OCI-LY7 (cell line): Measurements from ENCODE around the gene MATR3. TPM values are rescaled to one million over a fixed set of nuclear protein-coding genes. Genes with fewer than 3 reads are reported as not detected.

Source experiments
- BruUV-seq: library from RNA; stranded (reverse); fragments of 400-500 nt; replicated peaks from 2 replicates; lab custom pipeline; 2021; lab: Mats Ljungman, UMichigan
- CTCF ChIA-PET: fragments of 300-600 bp; sonication (Branson Sonifier 250); formaldehyde crosslinking; loops from one replicate; lab custom pipeline; 2022; ENCODE audit warnings: antibody characterized with exemption; ENCODE audit not compliant: unreplicated experiment; lab: Charles Lee
- POLR2A ChIA-PET: fragments of 300-600 bp; sonication (Branson Sonifier 250); formaldehyde crosslinking; loops from one replicate; lab custom pipeline; 2022; ENCODE audit warnings: antibody characterized with exemption; lab: Charles Lee
- DNase-seq: peaks from one replicate; pipeline ENCODE4 v3.0.0-alpha.2; 2015; ENCODE audit warnings: low spot score
- H2AFZ ChIP-seq: fragments of 200-600 bp; sonication (generic), shearing (Covaris generic); 2 replicates; pipeline ENCODE4 v1.6.1; 2014; ENCODE audit warnings: mild to moderate bottlenecking, antibody characterized with exemption, low read length, moderate library complexity
- H3K27ac ChIP-seq: fragments of 200-600 bp; sonication (generic); 2 replicates; pipeline ENCODE4 v1.5.1; 2014; ENCODE audit warnings: mixed run types, low read depth, mild to moderate bottlenecking, moderate library complexity, low read length, inconsistent platforms; ENCODE audit not compliant: poor library complexity, severe bottlenecking
- H3K36me3 ChIP-seq: fragments of 200-600 bp; sonication (generic); 2 replicates; pipeline ENCODE4 v1.6.1; 2014; ENCODE audit warnings: mild to moderate bottlenecking, antibody characterized with exemption, low read length, moderate library complexity, mixed read lengths; ENCODE audit not compliant: insufficient read depth
- H3K4me1 ChIP-seq: fragments of 200-600 bp; sonication (generic); 2 replicates; pipeline ENCODE4 v1.5.1; 2014; ENCODE audit warnings: mild to moderate bottlenecking, low read length; ENCODE audit not compliant: insufficient read depth, poor library complexity, severe bottlenecking
- H3K4me2 ChIP-seq: fragments of 200-600 bp; sonication (generic); 2 replicates; pipeline ENCODE4 v1.6.1; 2014; ENCODE audit warnings: mild to moderate bottlenecking, low read length
- H3K4me3 ChIP-seq: fragments of 200-600 bp; sonication (generic); 2 replicates; pipeline ENCODE4 v1.5.1; 2014; ENCODE audit warnings: mild to moderate bottlenecking, low read depth, low read length; ENCODE audit not compliant: poor library complexity, severe bottlenecking
- H3K79me2 ChIP-seq: fragments of 200-600 bp; sonication (generic); 2 replicates; pipeline ENCODE4 v1.6.1; 2016; ENCODE audit warnings: low read depth, mild to moderate bottlenecking, low read length, moderate library complexity, mixed read lengths; ENCODE audit not compliant: insufficient read depth
- H3K9me2 ChIP-seq: fragments of 200-600 bp; sonication (generic); 2 replicates; pipeline ENCODE4 v1.6.1; 2016; ENCODE audit warnings: mild to moderate bottlenecking, low read length, mixed read lengths; ENCODE audit not compliant: insufficient read depth
- H3K9me3 ChIP-seq: fragments of 200-600 bp; sonication (generic); 2 replicates; pipeline ENCODE4 v1.6.1; 2014; ENCODE audit warnings: mild to moderate bottlenecking, mixed run types, low read length, mixed read lengths
- H4K20me1 ChIP-seq: fragments of 200-600 bp; sonication (generic); 2 replicates; pipeline ENCODE4 v1.6.1; 2014; ENCODE audit warnings: mild to moderate bottlenecking, antibody characterized with exemption, low read length, moderate library complexity, mixed read lengths; ENCODE audit not compliant: insufficient read depth
- EZH2phosphoT487 ChIP-seq: fragments of 200-600 bp; sonication (generic); IDR thresholded peaks from 2 replicates; pipeline ENCODE4 v1.6.1; 2018; ENCODE audit warnings: low read depth, borderline replicate concordance, mild to moderate bottlenecking, mixed run types, antibody characterized with exemption, low read length, moderate library complexity, mixed read lengths
- intact Hi-C: fragments of 100-400 bp; cut with micrococcal nuclease; formaldehyde crosslinking; loops from one replicate; pipeline ENCODE4 v1.10.0; 2022; ENCODE audit not compliant: unreplicated experiment
- total RNA-seq, 2 experiments: library from RNA; depleted of rRNA in 1 of 2; stranded (reverse); fragments of >200 nt in 1 of 2; shearing (Covaris generic) in 1 of 2; gene quantifications; 2 replicates each; pipeline ENCODE4 v1.2.3, GENCODE V29; 2014 to 2022
- TF ChIP-seq, protein P1 (sequence below): fragments of 200-600 bp; sonication (generic); conservative IDR thresholded peaks from 2 replicates; pipeline ENCODE4 v1.5.1; 2014; ENCODE audit warnings: mild to moderate bottlenecking, antibody characterized with exemption, low read length, moderate library complexity, mixed read lengths

Gene MATR3
- total RNA-seq, 2 experiments from 2014 or later = 205 to 270 TPM

- intact Hi-C loops = loop anchor here (5.0 kb wide), 1 partner anchor 115 kb away; no protein-coding TSS in a partner anchor
- Histone ChIP-seq H3K36me3 (peaks cover 81% of the 10 kb centered on the region), H4K20me1 (peaks cover 30% of the 10 kb centered on the region), H3K79me2 (peaks cover 75% of the 10 kb centered on the region), H3K4me3 (peak overlapping the region; percentile 91), H3K4me2 (peak overlapping the region; percentile 81), H3K9me2 (no peaks in the 10 kb centered on the region), H3K27ac (peak overlapping the region; percentile 74), H2AFZ (no peak overlapping the region), H3K4me1 (peaks cover 77% of the 10 kb centered on the region), H3K9me3 (no peaks in the 10 kb centered on the region)
- BruUV-seq = no TSS peak
- no peak for TF ChIP-seq EZH2phosphoT487
- TF ChIP-seq, protein P1, sequence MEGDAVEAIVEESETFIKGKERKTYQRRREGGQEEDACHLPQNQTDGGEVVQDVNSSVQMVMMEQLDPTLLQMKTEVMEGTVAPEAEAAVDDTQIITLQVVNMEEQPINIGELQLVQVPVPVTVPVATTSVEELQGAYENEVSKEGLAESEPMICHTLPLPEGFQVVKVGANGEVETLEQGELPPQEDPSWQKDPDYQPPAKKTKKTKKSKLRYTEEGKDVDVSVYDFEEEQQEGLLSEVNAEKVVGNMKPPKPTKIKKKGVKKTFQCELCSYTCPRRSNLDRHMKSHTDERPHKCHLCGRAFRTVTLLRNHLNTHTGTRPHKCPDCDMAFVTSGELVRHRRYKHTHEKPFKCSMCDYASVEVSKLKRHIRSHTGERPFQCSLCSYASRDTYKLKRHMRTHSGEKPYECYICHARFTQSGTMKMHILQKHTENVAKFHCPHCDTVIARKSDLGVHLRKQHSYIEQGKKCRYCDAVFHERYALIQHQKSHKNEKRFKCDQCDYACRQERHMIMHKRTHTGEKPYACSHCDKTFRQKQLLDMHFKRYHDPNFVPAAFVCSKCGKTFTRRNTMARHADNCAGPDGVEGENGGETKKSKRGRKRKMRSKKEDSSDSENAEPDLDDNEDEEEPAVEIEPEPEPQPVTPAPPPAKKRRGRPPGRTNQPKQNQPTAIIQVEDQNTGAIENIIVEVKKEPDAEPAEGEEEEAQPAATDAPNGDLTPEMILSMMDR = no peak
- ChIA-PET CTCF (no interaction called here), POLR2A (interaction anchor here (0.6 to 2.4 kb wide), 7 partner anchors 9 to 1258 kb away, joined by 3 to 14 read pairs (median 4); partner anchors contain the start of gene PAIP2)
- no peak for DNase-seq
Observed at GRCh38 chr5:139277171-139277570, 16.4 kb upstream of the MATR3 start.

DNA sequence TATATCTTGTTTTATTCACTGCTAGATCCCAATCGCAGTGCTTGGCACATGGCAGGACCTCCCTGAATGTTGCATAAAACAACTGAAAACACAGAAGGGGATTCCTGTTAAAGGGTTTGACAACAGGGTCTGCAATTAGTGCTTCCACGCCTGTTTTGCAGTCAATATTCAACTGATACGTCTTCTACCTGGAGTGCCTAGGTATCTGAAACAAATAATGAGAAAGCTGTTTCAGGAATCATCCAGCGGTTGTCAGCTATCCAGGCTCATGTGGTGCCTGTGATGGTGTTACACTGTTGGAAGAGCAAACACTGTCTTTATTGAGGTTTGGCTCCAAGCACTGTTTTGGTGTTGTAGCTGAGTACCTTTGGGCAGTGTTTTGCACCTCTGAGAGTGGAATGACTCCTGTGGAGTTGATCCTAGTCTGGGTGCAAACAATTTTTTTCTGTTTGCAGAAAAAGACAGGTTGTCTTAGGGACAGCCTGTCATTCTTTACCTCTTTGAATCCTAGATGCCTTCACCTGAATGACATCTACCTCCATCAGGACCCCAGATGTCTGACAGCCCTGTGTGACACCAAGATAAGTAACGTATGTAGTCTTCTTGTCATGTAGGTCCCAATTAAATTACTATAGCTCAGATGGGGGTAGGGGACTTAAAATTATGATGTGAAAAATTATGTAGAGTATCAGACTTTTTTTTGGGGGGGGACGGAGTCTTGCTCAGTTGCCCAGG, 14.8 kb upstream of the MATR3 start:
- H3K4me1 ChIP-seq = peaks cover 64% of the 10 kb centered on the region
- H3K27ac ChIP-seq = peak overlapping the region; percentile 74
- intact Hi-C loops = loop anchor here (5.0 kb wide), 1 partner anchor 114 kb away; no protein-coding TSS in a partner anchor
- TF ChIP-seq, protein P1 = no peak
- no peak for TF ChIP-seq EZH2phosphoT487
- peaks cover 96% of the 10 kb centered on the region for H3K36me3 ChIP-seq
- H3K9me2 ChIP-seq = no peaks in the 10 kb centered on the region
- H3K4me3 ChIP-seq = peak overlapping the region; percentile 91
- peak overlapping the region; percentile 81 for H3K4me2 ChIP-seq
- no TSS peak for BruUV-seq
- DNase-seq = no peak
- ChIA-PET POLR2A (no interaction called here), CTCF (no interaction called here)
- H3K9me3 ChIP-seq = no peaks in the 10 kb centered on the region
- peaks cover 80% of the 10 kb centered on the region for H3K79me2 ChIP-seq
- H4K20me1 ChIP-seq = peaks cover 38% of the 10 kb centered on the region
- no peak overlapping the region for H2AFZ ChIP-seq

DNA sequence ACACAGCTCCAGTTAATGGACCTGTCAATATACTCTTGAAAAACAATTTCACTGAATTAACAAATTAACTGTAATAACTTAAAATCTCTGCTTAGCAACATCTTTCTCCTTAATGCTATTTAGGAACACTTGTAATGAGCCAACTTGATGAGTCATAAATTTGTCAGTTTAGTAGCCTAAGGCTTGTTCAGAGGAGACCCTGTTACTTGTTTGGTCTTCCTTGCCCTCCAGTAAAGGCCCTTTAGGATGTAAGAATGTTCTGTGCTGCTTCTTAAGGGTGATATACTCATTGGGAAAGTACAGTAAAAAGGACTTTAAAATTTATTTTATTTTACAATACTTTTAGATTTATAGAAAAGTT, 11.4 kb upstream of the MATR3 start:
- H3K4me2 ChIP-seq = 0 out of 2 replicates have a peak overlapping the region, but pooled peaks have one; percentile 6
- intact Hi-C loops = no loop called here
- peaks cover 26% of the 10 kb centered on the region for H4K20me1 ChIP-seq
- ChIA-PET CTCF (no interaction called here), POLR2A (interaction anchor here (1.2 kb wide), 1 partner anchor 12 kb away, joined by 3 read pairs; no protein-coding TSS in a partner anchor)
- H2AFZ ChIP-seq = no peak overlapping the region
- no peak for TF ChIP-seq EZH2phosphoT487
- TF ChIP-seq, protein P1 = no peak
- no peak for DNase-seq
- BruUV-seq = TSS peak; percentile 6
- H3K9me2 ChIP-seq = no peaks in the 10 kb centered on the region
- peak overlapping the region; percentile 34 for H3K27ac ChIP-seq
- H3K4me1 ChIP-seq = peaks cover 50% of the 10 kb centered on the region
- H3K4me3 ChIP-seq = no peak overlapping the region
- H3K79me2 ChIP-seq = peaks cover 47% of the 10 kb centered on the region; the same call in 1 of the 2 replicates
- no peaks in the 10 kb centered on the region for H3K9me3 ChIP-seq
- H3K36me3 ChIP-seq = peaks cover 99% of the 10 kb centered on the region
